ENCODE results near the gene CLDN1.

Gene CLDN1

GRCh38 chr3:190260301-190260700 is 61.9 kb downstream of the CLDN1 start:
- no peaks in the 10 kb centered on the region for H3K36me3 Mint-ChIP-seq (ENCODE audit: low read depth)

GRCh38 chr3:190258634-190259033 is 63.6 kb downstream of the CLDN1 start:
- ATAC-seq (no peak), DNase-seq (no peak)
- Mint-ChIP-seq H3K27ac (no peak overlapping the region), H3K9me3 (no peaks in the 10 kb centered on the region), H3K4me1 (no peaks in the 10 kb centered on the region), H3K4me3 (no peak overlapping the region), H3K36me3 (ENCODE audit: low read depth) (no peaks in the 10 kb centered on the region), H3K27me3 (peaks cover 7% of the 10 kb centered on the region)

More at GRCh38 chr3:190260301-190260700, 61.9 kb downstream of the CLDN1 start:
- Mint-ChIP-seq H3K4me3 (no peak overlapping the region), H3K27ac (no peak overlapping the region), H3K9me3 (no peaks in the 10 kb centered on the region), H3K27me3 (peaks cover 10% of the 10 kb centered on the region), H3K4me1 (no peaks in the 10 kb centered on the region)
- DNase-seq: no peak
- ATAC-seq: no peak

All from activated naive CD8-positive, alpha-beta T cell treated with anti-CD3 and anti-CD28 coated beads, Interleukin-2, amount 50 U/mL, for 24 hours (primary cell).